Measurements from ENCODE around the gene PRPF38B.
"Not testable (repeated sequence)": the region's sequence is repeated elsewhere in the genome, so short reads cannot be mapped to it uniquely, and the experiment has no call there.

PRPF38B gene
- 215 to 271 (median 269) reads per million in 4 donors for total RNA-seq

- DNase-seq = peak; percentile 88 to 95 (median 92)
Measured at GRCh38 chr1:108691942-108692723, at the start of gene PRPF38B. Gene PRPF38B, plus strand, starts transcription at chr1:108692310. Its CDS starts 282 bp downstream, at chr1:108692592.

GRCh38 chr1:108643492-108644335 is 48.4 kb upstream of the PRPF38B start:
- DNase-seq = peak in 4 of 5 donors; percentile 24 to 78 (median 36)

- DNase-seq = peak in 2 of 5 donors; percentile 25 to 80
Measured at GRCh38 chr1:108644984-108645383, 47.1 kb upstream of the PRPF38B start.

- DNase-seq = peak in 1 of 5 donors; percentile 22
Measured at GRCh38 chr1:108645564-108646184, 46.4 kb upstream of the PRPF38B start.

- no peak for DNase-seq
Measured at GRCh38 chr1:108646265-108646647, 45.9 kb upstream of the PRPF38B start.

- peak; percentile 33 to 95 (median 61) for DNase-seq
Measured at GRCh38 chr1:108646648-108647269, 45.4 kb upstream of the PRPF38B start.

- DNase-seq = no peak
Measured at GRCh38 chr1:108653431-108654105, 38.5 kb upstream of the PRPF38B start.

- DNase-seq = no peak
Measured at GRCh38 chr1:108657356-108658080, 34.6 kb upstream of the PRPF38B start.

GRCh38 chr1:108661030-108661609 is 31.0 kb upstream of the PRPF38B start, which contains the start of gene HENMT1:
Gene HENMT1, minus strand, starts transcription at chr1:108661093. Its CDS starts 1,209 bp downstream, at chr1:108659884.
- peak; percentile 54 to 86 (median 69) for DNase-seq

GRCh38 chr1:108663074-108663473 is 29.0 kb upstream of the PRPF38B start:
- no peak for DNase-seq

GRCh38 chr1:108664481-108664880 is 27.6 kb upstream of the PRPF38B start:
- no peak for DNase-seq

- no peak for DNase-seq
Measured at GRCh38 chr1:108665067-108665466, 27.0 kb upstream of the PRPF38B start.

GRCh38 chr1:108665771-108666170 is 26.3 kb upstream of the PRPF38B start:
- no peak for DNase-seq

GRCh38 chr1:108667422-108667821 is 24.7 kb upstream of the PRPF38B start:
- not testable (repeated sequence) for DNase-seq

GRCh38 chr1:108668777-108669176 is 23.3 kb upstream of the PRPF38B start:
- DNase-seq = no peak

- no peak for DNase-seq
Measured at GRCh38 chr1:108669679-108670078, 22.4 kb upstream of the PRPF38B start.

- DNase-seq = no peak
Measured at GRCh38 chr1:108670131-108670773, 21.9 kb upstream of the PRPF38B start.

GRCh38 chr1:108671143-108671542 is 21.0 kb upstream of the PRPF38B start:
- DNase-seq = no peak

GRCh38 chr1:108678706-108679105 is 13.4 kb upstream of the PRPF38B start:
- no peak for DNase-seq

GRCh38 chr1:108679586-108680213 is 12.4 kb upstream of the PRPF38B start:
- peak in 1 of 5 donors; percentile 29 for DNase-seq
